K562 (cell line): ENCODE data around the gene CHRNA9. TPM values are rescaled to one million over a fixed set of nuclear protein-coding genes. Genes with fewer than 3 reads are reported as not detected.

ENCODE experiments used
- CEBPB ChIP-seq: fragments of 450-650 bp; IDR thresholded peaks from 2 replicates; pipeline ENCODE4 v1.6.1; 2016; ENCODE audit warnings: missing genetic modification characterization, missing compliant biosample characterization
- CREBBP ChIP-seq: IDR thresholded peaks from one replicate; pipeline ENCODE4 v1.6.1; 2012; ENCODE audit warnings: low read depth, mild to moderate bottlenecking, control low read depth, inconsistent platforms, low read length
- ELF1 ChIP-seq: fragments of 200-800 bp; sonication (Bioruptor generic); IDR thresholded peaks from 2 replicates; pipeline ENCODE4 v1.6.1; 2016; ENCODE audit warnings: missing genetic modification characterization, missing compliant biosample characterization
- FOS ChIP-seq: IDR thresholded peaks from 3 replicates; pipeline ENCODE4 v1.6.1; 2011; ENCODE audit not compliant: insufficient read length; ENCODE audit errors: extremely low read depth
- FOXK2 ChIP-seq, 2 experiments: fragments of 450-650 bp; IDR thresholded peaks in 1 of 2; conservative IDR thresholded peaks in 1 of 2; 2 replicates each; pipeline ENCODE4 v1.6.1; 2016; ENCODE audit warnings: low read depth in 2 of 2, mild to moderate bottlenecking in 1 of 2
- ILF3 ChIP-seq: fragments of 450-650 bp; IDR thresholded peaks from 2 replicates; pipeline ENCODE4 v1.6.1; 2018; ENCODE audit warnings: antibody characterized with exemption, mild to moderate bottlenecking, moderate library complexity, borderline replicate concordance
- NR4A1 ChIP-seq, 2 experiments: fragments of 250-450 bp in 1 of 2; fragments of 450-650 bp in 1 of 2; sonication (Bioruptor Pico) in 1 of 2; IDR thresholded peaks; 2 replicates each; pipeline versions ENCODE4 v1.4.0 to v1.6.1; 2016 to 2020; ENCODE audit warnings: mild to moderate bottlenecking in 2 of 2, missing compliant biosample characterization in 1 of 2, missing genetic modification characterization in 1 of 2, moderate library complexity in 1 of 2
- RFX7 ChIP-seq: fragments of 250-450 bp; sonication (Bioruptor Pico); IDR thresholded peaks from 2 replicates; pipeline ENCODE4 v1.5.1; 2021; ENCODE audit warnings: mild to moderate bottlenecking
- SIN3A ChIP-seq, 2 experiments: fragments of 150-350 bp in 1 of 2; IDR thresholded peaks; 2 replicates each; pipeline ENCODE4 v1.6.1; 2011 to 2016; ENCODE audit warnings: borderline replicate concordance in 2 of 2, low read depth in 2 of 2, low read length in 2 of 2, mild to moderate bottlenecking in 2 of 2, moderate library complexity in 2 of 2; ENCODE audit not compliant: control insufficient read depth in 1 of 2
- SMAD4 ChIP-seq: fragments of 250-450 bp; sonication (Bioruptor Pico); conservative IDR thresholded peaks from 2 replicates; pipeline ENCODE4 v1.8.0; 2021; ENCODE audit warnings: inconsistent platforms, mild to moderate bottlenecking, moderate library complexity
- SOX6 ChIP-seq: fragments of 450-650 bp; IDR thresholded peaks from 2 replicates; pipeline ENCODE4 v1.6.1; 2014; ENCODE audit warnings: mild to moderate bottlenecking
- SUPT5H ChIP-seq: fragments of 450-650 bp; IDR thresholded peaks from 2 replicates; pipeline ENCODE4 v1.6.1; 2016
- TFAM ChIP-seq: fragments of 250-450 bp; sonication (Bioruptor Pico); conservative IDR thresholded peaks from 2 replicates; pipeline ENCODE4 v1.5.0; 2021; ENCODE audit warnings: mild to moderate bottlenecking, moderate library complexity
- ZNF121 ChIP-seq: sonication (generic); formaldehyde crosslinking; conservative IDR thresholded peaks from 2 replicates; pipeline ENCODE4 v1.8.0; 2022; ENCODE audit warnings: missing genetic modification reagents
- ZNF3 ChIP-seq: fragments of 250-450 bp; sonication (Bioruptor Pico); IDR thresholded peaks from 2 replicates; pipeline ENCODE4 v1.5.0; 2021; ENCODE audit warnings: mild to moderate bottlenecking, moderate library complexity
- ZNF589 ChIP-seq: fragments of 200-800 bp; sonication (Bioruptor generic); IDR thresholded peaks from 2 replicates; pipeline ENCODE4 v1.6.1; 2016; ENCODE audit warnings: low read depth, missing genetic modification characterization, missing compliant biosample characterization
- ZNF830 ChIP-seq: fragments of 250-450 bp; sonication (Bioruptor Pico); IDR thresholded peaks from 2 replicates; pipeline ENCODE4 v1.5.0; 2021; ENCODE audit warnings: mild to moderate bottlenecking
- ZZZ3 ChIP-seq: fragments of 450-650 bp; IDR thresholded peaks from 2 replicates; pipeline ENCODE4 v1.6.1; 2016; ENCODE audit warnings: antibody characterized with exemption, mild to moderate bottlenecking, moderate library complexity
- polyA plus RNA-seq, 8 experiments: library from polyadenylated mRNA; depleted of rRNA in 4 of 8; stranded (reverse) in 5 of 8; unstranded in 3 of 8; fragments of >200 nt; fragmentation: Nextera tagmentation in 2 of 8; fragmentation: Illumina TruSeq in 1 of 8; extraction: Ambion mirVana in 2 of 8; extraction: Trizol in 1 of 8; gene quantifications; 2 replicates each; pipeline versions ENCODE4 v1.2.1 to v1.2.3, GENCODE V29; 2011 to 2014; ENCODE audit warnings: inconsistent platforms in 1 of 8, missing spikeins in 1 of 8
- total RNA-seq, 7 experiments: library from RNA; depleted of rRNA in 6 of 7; stranded (reverse); fragments of >200 nt in 6 of 7; fragmentation: Illumina TruSeq in 2 of 7; extraction: Trizol in 2 of 7; gene quantifications; 2 replicates each; pipeline versions ENCODE4 v1.2.1 to v1.2.3, GENCODE V29; 2011 to 2021; ENCODE audit warnings: low replicate concordance in 1 of 7
- TF ChIP-seq, protein P1 (sequence below): fragments of 250-450 bp; sonication (Bioruptor Pico); IDR thresholded peaks from 2 replicates; pipeline ENCODE4 v1.4.0; 2020; ENCODE audit warnings: borderline replicate concordance
- TF ChIP-seq, protein P2 (sequence below): fragments of 250-450 bp; sonication (Bioruptor Pico); IDR thresholded peaks from 2 replicates; pipeline ENCODE4 v1.8.0; 2022; ENCODE audit warnings: inconsistent platforms
- TF ChIP-seq, protein P3 (sequence below), 2 experiments: fragments of 450-650 bp in 1 of 2; IDR thresholded peaks; 2 replicates each; pipeline ENCODE4 v1.6.1; 2011 to 2017; ENCODE audit warnings: low read depth in 2 of 2, antibody characterized with exemption in 1 of 2, borderline replicate concordance in 1 of 2, low read length in 1 of 2, mild to moderate bottlenecking in 1 of 2, mixed read lengths in 1 of 2; ENCODE audit not compliant: control insufficient read depth in 1 of 2
- TF ChIP-seq, protein P4 (sequence below): fragments of 250-450 bp; sonication (Bioruptor Pico); IDR thresholded peaks from 2 replicates; pipeline ENCODE4 v1.9.0; 2021; ENCODE audit warnings: mild to moderate bottlenecking
- TF ChIP-seq, protein P5 (sequence below): fragments of 250-450 bp; sonication (Bioruptor Pico); IDR thresholded peaks from 2 replicates; pipeline ENCODE4 v1.8.0; 2022; ENCODE audit warnings: moderate library complexity, mild to moderate bottlenecking, inconsistent platforms

CHRNA9 gene
- total and polyA plus RNA-seq, 9 of the 15 experiments (the other 6 are each of a cell fraction or from before 2014, with no cell fraction given) = not detected

DNA sequence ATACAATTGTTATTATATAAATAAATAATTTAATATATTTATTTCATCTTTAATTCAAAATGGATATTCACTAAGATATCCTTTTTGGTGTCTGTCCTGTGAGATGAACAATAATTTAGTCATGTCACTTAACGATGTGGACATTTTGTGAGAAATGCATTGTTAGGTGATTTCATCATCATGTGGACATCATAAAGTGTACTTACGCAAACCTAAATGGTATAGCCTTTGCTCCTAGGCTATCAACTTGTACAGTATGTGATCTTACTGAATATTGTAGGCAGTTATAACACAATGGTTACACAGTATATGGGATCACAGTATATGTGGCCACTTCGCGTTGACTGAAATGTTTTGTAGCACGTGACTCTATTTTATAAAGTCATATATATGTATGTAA lies 20.2 kb upstream of the CHRNA9 start (continued):
- TF ChIP-seq FOXK2 (conservative IDR thresholded peaks at IDR 0.05 in 1 of 2, IDR thresholded peaks at IDR 0.05 in 1 of 2; ENCODE audit: low read depth in 2 of 2) (no peak), SOX6 (peak; percentile 69), ZZZ3 (no peak), NR4A1 (CRISPR knock-in tag; IDR thresholded peaks at IDR 0.05) (no peak), NR4A1 (tag; IDR thresholded peaks at IDR 0.05) (no peak), ZNF3 (no peak), SIN3A (IDR thresholded peaks at IDR 0.05; ENCODE audit: borderline replicate concordance in 2 of 2, control insufficient read depth in 1 of 2, low read depth in 2 of 2, low read length in 2 of 2) (no peak), FOS (no peak), ELF1 (tag) (no peak), ZNF589 (peak; percentile 55; the same call in 1 of the 2 replicates), SUPT5H (no peak), ZNF830 (no peak), CREBBP (no peak), SMAD4 (no peak), ILF3 (no peak), TFAM (no peak), ZNF121 (no peak), CEBPB (peak; percentile 86), RFX7 (CRISPR knock-in tag) (no peak)
- TF ChIP-seq, protein P1, sequence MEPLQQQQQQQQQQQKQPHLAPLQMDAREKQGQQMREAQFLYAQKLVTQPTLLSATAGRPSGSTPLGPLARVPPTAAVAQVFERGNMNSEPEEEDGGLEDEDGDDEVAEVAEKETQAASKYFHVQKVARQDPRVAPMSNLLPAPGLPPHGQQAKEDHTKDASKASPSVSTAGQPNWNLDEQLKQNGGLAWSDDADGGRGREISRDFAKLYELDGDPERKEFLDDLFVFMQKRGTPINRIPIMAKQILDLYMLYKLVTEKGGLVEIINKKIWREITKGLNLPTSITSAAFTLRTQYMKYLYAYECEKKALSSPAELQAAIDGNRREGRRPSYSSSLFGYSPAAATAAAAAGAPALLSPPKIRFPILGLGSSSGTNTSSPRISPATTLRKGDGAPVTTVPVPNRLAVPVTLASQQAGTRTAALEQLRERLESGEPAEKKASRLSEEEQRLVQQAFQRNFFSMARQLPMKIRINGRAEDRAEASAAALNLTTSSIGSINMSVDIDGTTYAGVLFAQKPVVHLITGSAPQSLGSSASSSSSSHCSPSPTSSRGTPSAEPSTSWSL (CRISPR knock-in tag) = no peak
- TF ChIP-seq, protein P2, sequence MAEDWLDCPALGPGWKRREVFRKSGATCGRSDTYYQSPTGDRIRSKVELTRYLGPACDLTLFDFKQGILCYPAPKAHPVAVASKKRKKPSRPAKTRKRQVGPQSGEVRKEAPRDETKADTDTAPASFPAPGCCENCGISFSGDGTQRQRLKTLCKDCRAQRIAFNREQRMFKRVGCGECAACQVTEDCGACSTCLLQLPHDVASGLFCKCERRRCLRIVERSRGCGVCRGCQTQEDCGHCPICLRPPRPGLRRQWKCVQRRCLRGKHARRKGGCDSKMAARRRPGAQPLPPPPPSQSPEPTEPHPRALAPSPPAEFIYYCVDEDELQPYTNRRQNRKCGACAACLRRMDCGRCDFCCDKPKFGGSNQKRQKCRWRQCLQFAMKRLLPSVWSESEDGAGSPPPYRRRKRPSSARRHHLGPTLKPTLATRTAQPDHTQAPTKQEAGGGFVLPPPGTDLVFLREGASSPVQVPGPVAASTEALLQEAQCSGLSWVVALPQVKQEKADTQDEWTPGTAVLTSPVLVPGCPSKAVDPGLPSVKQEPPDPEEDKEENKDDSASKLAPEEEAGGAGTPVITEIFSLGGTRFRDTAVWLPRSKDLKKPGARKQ (CRISPR knock-in tag) = no peak
- TF ChIP-seq, protein P3, sequence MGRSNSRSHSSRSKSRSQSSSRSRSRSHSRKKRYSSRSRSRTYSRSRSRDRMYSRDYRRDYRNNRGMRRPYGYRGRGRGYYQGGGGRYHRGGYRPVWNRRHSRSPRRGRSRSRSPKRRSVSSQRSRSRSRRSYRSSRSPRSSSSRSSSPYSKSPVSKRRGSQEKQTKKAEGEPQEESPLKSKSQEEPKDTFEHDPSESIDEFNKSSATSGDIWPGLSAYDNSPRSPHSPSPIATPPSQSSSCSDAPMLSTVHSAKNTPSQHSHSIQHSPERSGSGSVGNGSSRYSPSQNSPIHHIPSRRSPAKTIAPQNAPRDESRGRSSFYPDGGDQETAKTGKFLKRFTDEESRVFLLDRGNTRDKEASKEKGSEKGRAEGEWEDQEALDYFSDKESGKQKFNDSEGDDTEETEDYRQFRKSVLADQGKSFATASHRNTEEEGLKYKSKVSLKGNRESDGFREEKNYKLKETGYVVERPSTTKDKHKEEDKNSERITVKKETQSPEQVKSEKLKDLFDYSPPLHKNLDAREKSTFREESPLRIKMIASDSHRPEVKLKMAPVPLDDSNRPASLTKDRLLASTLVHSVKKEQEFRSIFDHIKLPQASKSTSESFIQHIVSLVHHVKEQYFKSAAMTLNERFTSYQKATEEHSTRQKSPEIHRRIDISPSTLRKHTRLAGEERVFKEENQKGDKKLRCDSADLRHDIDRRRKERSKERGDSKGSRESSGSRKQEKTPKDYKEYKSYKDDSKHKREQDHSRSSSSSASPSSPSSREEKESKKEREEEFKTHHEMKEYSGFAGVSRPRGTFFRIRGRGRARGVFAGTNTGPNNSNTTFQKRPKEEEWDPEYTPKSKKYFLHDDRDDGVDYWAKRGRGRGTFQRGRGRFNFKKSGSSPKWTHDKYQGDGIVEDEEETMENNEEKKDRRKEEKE (IDR thresholded peaks at IDR 0.05; ENCODE audit: borderline replicate concordance in 1 of 2, control insufficient read depth in 1 of 2, low read depth in 2 of 2, low read length in 1 of 2) = no peak
- TF ChIP-seq, protein P4, sequence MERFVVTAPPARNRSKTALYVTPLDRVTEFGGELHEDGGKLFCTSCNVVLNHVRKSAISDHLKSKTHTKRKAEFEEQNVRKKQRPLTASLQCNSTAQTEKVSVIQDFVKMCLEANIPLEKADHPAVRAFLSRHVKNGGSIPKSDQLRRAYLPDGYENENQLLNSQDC = no peak
- TF ChIP-seq, protein P5, sequence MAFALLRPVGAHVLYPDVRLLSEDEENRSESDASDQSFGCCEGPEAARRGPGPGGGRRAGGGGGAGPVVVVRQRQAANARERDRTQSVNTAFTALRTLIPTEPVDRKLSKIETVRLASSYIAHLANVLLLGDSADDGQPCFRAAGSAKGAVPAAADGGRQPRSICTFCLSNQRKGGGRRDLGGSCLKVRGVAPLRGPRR (CRISPR knock-in tag) = no peak
